KMS-11 (cell line): ENCODE measurements around the gene MRPL39.

Experiments
- H2AFZ ChIP-seq: fragments of 200-600 bp; sonication (generic); 2 replicates; pipeline ENCODE4 v1.6.1; 2016; ENCODE audit warnings: antibody characterized with exemption, mixed run types, low read depth
- H3K27ac ChIP-seq: fragments of 200-600 bp; sonication (generic); 2 replicates; pipeline ENCODE4 v1.6.1; 2016; ENCODE audit warnings: mild to moderate bottlenecking, mixed run types
- H3K27me3 ChIP-seq: fragments of 200-600 bp; sonication (generic); 2 replicates; pipeline ENCODE4 v1.6.1; 2017; ENCODE audit warnings: mild to moderate bottlenecking, low read depth, mixed run types, moderate library complexity; ENCODE audit not compliant: insufficient read depth
- H3K36me3 ChIP-seq: fragments of 200-600 bp; sonication (generic); 2 replicates; pipeline ENCODE4 v1.6.1; 2017; ENCODE audit warnings: mild to moderate bottlenecking, mixed run types; ENCODE audit not compliant: insufficient read depth
- H3K4me1 ChIP-seq: fragments of 200-600 bp; sonication (generic); 2 replicates; pipeline ENCODE4 v1.6.1; 2016; ENCODE audit warnings: mild to moderate bottlenecking, low read depth, mixed run types; ENCODE audit not compliant: poor library complexity, severe bottlenecking
- H3K4me2 ChIP-seq: fragments of 200-600 bp; sonication (generic); 2 replicates; pipeline ENCODE4 v1.7.0; 2016; ENCODE audit warnings: mild to moderate bottlenecking, mixed run types
- H3K4me3 ChIP-seq: fragments of 200-600 bp; sonication (generic); IDR thresholded peaks from 2 replicates; pipeline ENCODE4 v1.6.1; 2017; ENCODE audit warnings: low read depth, low read length, mixed read lengths; ENCODE audit not compliant: insufficient read depth
- H3K79me2 ChIP-seq: fragments of 200-600 bp; sonication (generic); 2 replicates; pipeline ENCODE4 v1.6.1; 2016; ENCODE audit warnings: low read depth, mixed run types; ENCODE audit not compliant: insufficient read depth
- H3K9ac ChIP-seq: fragments of 200-600 bp; sonication (generic); 2 replicates; pipeline ENCODE4 v1.6.1; 2016; ENCODE audit warnings: mild to moderate bottlenecking, mixed run types
- H4K20me1 ChIP-seq: fragments of 200-600 bp; sonication (generic); 2 replicates; pipeline ENCODE4 v1.6.1; 2016; ENCODE audit warnings: mild to moderate bottlenecking, mixed run types; ENCODE audit not compliant: insufficient read depth
- CTCF ChIP-seq: fragments of 200-600 bp; sonication (generic); conservative IDR thresholded peaks from 2 replicates; pipeline ENCODE4 v1.6.1; 2017; ENCODE audit warnings: low read depth, mild to moderate bottlenecking, antibody characterized with exemption, low read length, moderate library complexity, mixed read lengths

MRPL39 gene

GRCh38 chr21:25569711-25570110 is 37.6 kb downstream of the MRPL39 start:
- Histone ChIP-seq H3K36me3 (no peaks in the 10 kb centered on the region), H3K27ac (no peak overlapping the region), H3K27me3 (no peaks in the 10 kb centered on the region), H4K20me1 (no peaks in the 10 kb centered on the region), H3K4me2 (no peak overlapping the region), H3K79me2 (no peaks in the 10 kb centered on the region), H3K4me3 (no peak overlapping the region), H3K9ac (no peak overlapping the region), H3K4me1 (peaks cover 25% of the 10 kb centered on the region), H2AFZ (no peak overlapping the region)
- no peak for TF ChIP-seq CTCF

GRCh38 chr21:25569084-25569483 is 38.2 kb downstream of the MRPL39 start:
- Histone ChIP-seq H3K27me3 (no peaks in the 10 kb centered on the region), H4K20me1 (no peaks in the 10 kb centered on the region), H3K4me3 (no peak overlapping the region), H3K36me3 (no peaks in the 10 kb centered on the region), H3K27ac (no peak overlapping the region), H3K4me2 (no peak overlapping the region), H3K4me1 (peaks cover 18% of the 10 kb centered on the region), H3K79me2 (no peaks in the 10 kb centered on the region), H3K9ac (no peak overlapping the region), H2AFZ (no peak overlapping the region)
- no peak for TF ChIP-seq CTCF

- Histone ChIP-seq H3K4me1 (peaks cover 14% of the 10 kb centered on the region), H4K20me1 (no peaks in the 10 kb centered on the region), H3K36me3 (no peaks in the 10 kb centered on the region), H3K79me2 (no peaks in the 10 kb centered on the region), H2AFZ (no peak overlapping the region), H3K27me3 (no peaks in the 10 kb centered on the region), H3K4me2 (no peak overlapping the region), H3K9ac (no peak overlapping the region), H3K27ac (no peak overlapping the region), H3K4me3 (no peak overlapping the region)
- no peak for TF ChIP-seq CTCF
These were observed 39.0 kb downstream of the MRPL39 start for GRCh38 chr21:25568246-25568645.

GRCh38 chr21:25567472-25567871 is 39.8 kb downstream of the MRPL39 start:
- Histone ChIP-seq H3K27ac (no peak overlapping the region), H3K4me1 (peaks cover 9% of the 10 kb centered on the region), H2AFZ (no peak overlapping the region), H4K20me1 (no peaks in the 10 kb centered on the region), H3K9ac (no peak overlapping the region), H3K79me2 (no peaks in the 10 kb centered on the region), H3K36me3 (no peaks in the 10 kb centered on the region), H3K4me2 (no peak overlapping the region), H3K27me3 (no peaks in the 10 kb centered on the region), H3K4me3 (no peak overlapping the region)
- TF ChIP-seq CTCF: no peak
